ENCODE data around the gene ACOXL. TPM values are rescaled to one million over a fixed set of nuclear protein-coding genes. Genes with fewer than 3 reads are reported as not detected.

The ACOXL gene
- total and polyA plus RNA-seq, 8 donors, result 4.7 to 30.3 (median 8.3) TPM

DNA sequence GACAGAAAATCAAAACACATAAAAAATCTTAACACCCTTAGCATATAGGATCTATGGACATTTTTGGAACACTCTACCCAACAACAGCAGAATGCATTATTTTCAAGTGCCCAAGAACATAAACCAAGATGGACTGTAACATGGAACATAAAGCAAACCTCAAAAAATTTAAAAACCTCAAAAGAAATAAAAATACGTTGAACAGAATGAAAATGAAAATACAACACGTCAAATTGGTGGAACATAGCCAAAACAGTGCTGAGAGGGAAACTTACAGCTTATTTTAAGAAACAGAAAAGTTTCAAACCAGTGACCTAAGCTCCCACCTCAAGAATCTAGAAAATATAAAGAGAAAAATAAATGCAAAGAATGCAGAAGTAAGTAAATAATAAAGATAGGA lies 330.0 kb downstream of the ACOXL start:
- DNase-seq, result no peak
- Histone ChIP-seq H3K27ac (no peak overlapping the region), H3K4me3 (no peak overlapping the region), H3K9me3 (no peaks in the 10 kb centered on the region), H3K27me3 (no peaks in the 10 kb centered on the region), H3K36me3 (no peaks in the 10 kb centered on the region), H3K4me1 (no peaks in the 10 kb centered on the region)
- intact Hi-C loops (cut with DNase I), result no loop called here
- ATAC-seq, result no peak
- TF ChIP-seq, protein P1, sequence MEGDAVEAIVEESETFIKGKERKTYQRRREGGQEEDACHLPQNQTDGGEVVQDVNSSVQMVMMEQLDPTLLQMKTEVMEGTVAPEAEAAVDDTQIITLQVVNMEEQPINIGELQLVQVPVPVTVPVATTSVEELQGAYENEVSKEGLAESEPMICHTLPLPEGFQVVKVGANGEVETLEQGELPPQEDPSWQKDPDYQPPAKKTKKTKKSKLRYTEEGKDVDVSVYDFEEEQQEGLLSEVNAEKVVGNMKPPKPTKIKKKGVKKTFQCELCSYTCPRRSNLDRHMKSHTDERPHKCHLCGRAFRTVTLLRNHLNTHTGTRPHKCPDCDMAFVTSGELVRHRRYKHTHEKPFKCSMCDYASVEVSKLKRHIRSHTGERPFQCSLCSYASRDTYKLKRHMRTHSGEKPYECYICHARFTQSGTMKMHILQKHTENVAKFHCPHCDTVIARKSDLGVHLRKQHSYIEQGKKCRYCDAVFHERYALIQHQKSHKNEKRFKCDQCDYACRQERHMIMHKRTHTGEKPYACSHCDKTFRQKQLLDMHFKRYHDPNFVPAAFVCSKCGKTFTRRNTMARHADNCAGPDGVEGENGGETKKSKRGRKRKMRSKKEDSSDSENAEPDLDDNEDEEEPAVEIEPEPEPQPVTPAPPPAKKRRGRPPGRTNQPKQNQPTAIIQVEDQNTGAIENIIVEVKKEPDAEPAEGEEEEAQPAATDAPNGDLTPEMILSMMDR (IDR thresholded peaks at IDR 0.05), result no peak

DNA sequence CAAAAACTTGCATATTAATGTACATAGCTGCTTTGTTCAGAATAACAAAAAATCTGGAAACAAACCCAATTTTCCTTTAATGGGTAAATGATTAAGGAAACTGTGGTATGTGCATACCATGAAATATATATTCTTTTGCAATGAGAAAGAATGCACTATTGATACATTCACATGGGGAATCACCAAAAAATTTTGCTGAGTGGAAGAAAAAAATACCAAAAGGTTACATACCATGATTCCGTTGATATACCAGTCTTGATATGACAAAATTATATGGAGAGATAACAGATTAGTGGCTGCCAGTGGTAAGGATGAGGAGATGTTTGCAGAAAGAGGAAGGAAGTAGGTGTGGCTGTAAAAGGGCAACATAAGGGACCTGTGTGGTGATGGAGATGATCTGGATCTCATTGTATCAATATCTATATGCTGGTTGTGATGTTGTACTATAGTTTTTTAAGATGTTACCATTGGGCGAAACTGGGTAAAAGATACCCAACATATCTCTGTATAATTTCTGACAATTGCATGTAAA lies 333.8 kb downstream of the ACOXL start:
- DNase-seq (no peak), ATAC-seq (no peak)
- TF ChIP-seq, protein P1 (IDR thresholded peaks at IDR 0.05), result no peak
- H3K4me1 ChIP-seq, result no peaks in the 10 kb centered on the region
- no peaks in the 10 kb centered on the region for H3K27me3 ChIP-seq
- no peaks in the 10 kb centered on the region for H3K9me3 ChIP-seq
- no peak overlapping the region for H3K4me3 ChIP-seq
- H3K27ac ChIP-seq, result no peak overlapping the region
- intact Hi-C loops (cut with DNase I), result no loop called here
- H3K36me3 ChIP-seq, result no peaks in the 10 kb centered on the region

DNA sequence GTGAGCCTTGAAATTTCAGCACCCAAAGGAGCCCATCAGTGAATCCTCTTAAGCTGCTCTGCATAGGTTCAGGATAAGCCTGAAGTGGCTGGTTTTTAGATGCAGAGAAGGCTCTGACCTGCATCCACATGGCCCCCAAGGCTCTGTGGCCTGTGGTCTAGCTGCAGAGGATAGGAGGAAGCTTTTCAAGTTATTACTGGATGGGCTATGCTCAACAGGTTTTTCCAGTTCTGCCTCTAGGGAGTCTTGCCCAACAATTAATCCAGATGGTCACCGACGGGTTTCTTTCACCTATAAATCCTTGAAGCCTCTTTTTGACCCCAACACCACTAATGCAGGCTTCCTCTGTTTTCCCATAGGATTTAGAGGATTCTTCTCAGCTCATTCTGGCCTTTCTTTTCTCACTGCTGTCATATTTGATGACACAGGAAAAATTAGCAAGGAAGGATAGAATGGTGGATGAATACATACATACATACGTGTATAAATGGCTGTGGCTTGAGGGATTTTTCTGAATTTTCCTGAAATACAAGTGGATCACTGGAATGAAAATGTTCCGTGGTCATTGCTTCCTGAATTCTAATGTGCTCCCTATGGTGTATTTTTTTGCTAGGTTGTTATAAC lies 336.2 kb downstream of the ACOXL start:
- Histone ChIP-seq H3K27me3 (no peaks in the 10 kb centered on the region), H3K9me3 (no peaks in the 10 kb centered on the region), H3K4me1 (peaks cover 3 to 5% of the 10 kb centered on the region in 2 donors), H3K4me3 (no peak overlapping the region), H3K27ac (no peak overlapping the region), H3K36me3 (no peaks in the 10 kb centered on the region)
- intact Hi-C loops (cut with DNase I), result no loop called here
- DNase-seq, result peak in 1 of 4 donors; percentile 45
- ATAC-seq, result peak; percentile 61
- TF ChIP-seq, protein P1 (IDR thresholded peaks at IDR 0.05), result no peak

DNA sequence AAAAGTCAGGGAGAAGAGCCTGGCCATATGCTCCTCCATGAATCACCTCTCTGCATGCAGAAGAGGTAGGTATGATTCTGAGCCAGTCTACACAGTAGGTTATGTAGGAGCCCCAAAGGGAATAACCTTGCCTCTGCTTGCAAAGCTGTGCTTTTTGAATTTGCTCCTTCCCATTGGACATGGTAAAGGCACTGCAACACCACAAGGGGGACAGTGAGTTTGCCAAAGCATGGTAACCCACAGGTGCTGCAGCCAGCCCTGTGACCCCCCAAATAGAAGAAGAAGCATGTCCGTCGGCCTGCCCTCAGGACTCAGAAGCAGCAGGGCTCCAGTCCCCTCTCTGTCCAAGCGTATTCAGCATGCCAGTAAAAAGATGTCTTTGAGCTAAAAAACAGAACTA lies 337.3 kb downstream of the ACOXL start:
- TF ChIP-seq, protein P1 (IDR thresholded peaks at IDR 0.05), result no peak
- H3K36me3 ChIP-seq, result no peaks in the 10 kb centered on the region
- H3K27me3 ChIP-seq, result no peaks in the 10 kb centered on the region
- H3K27ac ChIP-seq, result no peak overlapping the region
- H3K9me3 ChIP-seq, result peaks cover 0 to 11% of the 10 kb centered on the region in 2 donors
- no peak overlapping the region for H3K4me3 ChIP-seq
- peaks cover 3 to 5% of the 10 kb centered on the region in 2 donors for H3K4me1 ChIP-seq
- ATAC-seq (no peak), DNase-seq (no peak)
- intact Hi-C loops (cut with DNase I), result no loop called here

DNA sequence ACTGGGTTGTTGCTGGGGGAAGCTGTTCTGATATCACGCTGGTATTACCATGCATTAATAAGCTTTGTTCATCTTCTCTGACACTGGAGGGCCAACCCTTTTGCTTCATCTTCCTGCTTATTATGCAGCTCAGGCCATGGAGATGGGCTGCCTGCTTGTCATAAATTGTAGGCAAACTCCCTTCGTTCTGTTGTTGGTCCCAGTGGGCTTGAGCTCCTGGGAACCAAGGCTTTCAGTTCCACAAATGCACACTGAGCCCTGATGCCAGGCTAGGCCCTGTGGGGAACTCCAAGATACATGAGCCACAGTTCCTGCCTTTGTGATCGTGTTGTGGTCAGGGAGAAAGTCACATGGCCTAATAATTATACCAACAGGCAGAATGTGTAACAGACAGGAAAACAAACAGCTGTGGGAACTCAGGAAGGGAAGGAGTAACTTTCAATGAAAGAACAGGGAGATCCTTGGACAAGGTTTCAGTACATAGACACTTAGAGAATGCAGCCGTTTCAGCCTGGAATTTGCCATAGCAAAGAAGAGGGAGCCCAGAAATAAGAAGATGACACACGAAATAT lies 339.3 kb downstream of the ACOXL start:
- ATAC-seq (peak; percentile 74), DNase-seq (peak in 1 of 4 donors; percentile 59)
- Histone ChIP-seq H3K36me3 (no peaks in the 10 kb centered on the region), H3K4me1 (peaks cover 3 to 5% of the 10 kb centered on the region in 2 donors), H3K27ac (peak overlapping the region; percentile 37 to 38), H3K4me3 (no peak overlapping the region), H3K9me3 (peaks cover 0 to 17% of the 10 kb centered on the region in 2 donors), H3K27me3 (no peaks in the 10 kb centered on the region)
- TF ChIP-seq, protein P1 (IDR thresholded peaks at IDR 0.05), result no peak
- intact Hi-C loops (cut with DNase I), result no loop called here

Measured in left lung (tissue), 10 donors.